ENCODE data around the gene MAB21L4.

MAB21L4 gene

GRCh38 chr2:240858871-240859270, 37.1 kb downstream of the MAB21L4 start:
- Histone ChIP-seq H3K79me2 (ENCODE audit: insufficient read depth, low read depth) (no peaks in the 10 kb centered on the region), H3K27me3 (ENCODE audit: insufficient read depth, low read depth) (peaks cover 37% of the 10 kb centered on the region), H3K27ac (no peak overlapping the region), H3K4me2 (no peak overlapping the region), H3K4me3 (IDR thresholded peaks at IDR 0.05; ENCODE audit: insufficient read depth, low read depth, low read length) (no peak overlapping the region), H3K36me3 (ENCODE audit: insufficient read depth) (no peaks in the 10 kb centered on the region), H4K20me1 (ENCODE audit: insufficient read depth) (no peaks in the 10 kb centered on the region), H2AFZ (ENCODE audit: low read depth) (no peak overlapping the region), H3K9ac (no peak overlapping the region), H3K4me1 (ENCODE audit: low read depth, poor library complexity, severe bottlenecking) (no peaks in the 10 kb centered on the region)
- TF ChIP-seq, protein P1, sequence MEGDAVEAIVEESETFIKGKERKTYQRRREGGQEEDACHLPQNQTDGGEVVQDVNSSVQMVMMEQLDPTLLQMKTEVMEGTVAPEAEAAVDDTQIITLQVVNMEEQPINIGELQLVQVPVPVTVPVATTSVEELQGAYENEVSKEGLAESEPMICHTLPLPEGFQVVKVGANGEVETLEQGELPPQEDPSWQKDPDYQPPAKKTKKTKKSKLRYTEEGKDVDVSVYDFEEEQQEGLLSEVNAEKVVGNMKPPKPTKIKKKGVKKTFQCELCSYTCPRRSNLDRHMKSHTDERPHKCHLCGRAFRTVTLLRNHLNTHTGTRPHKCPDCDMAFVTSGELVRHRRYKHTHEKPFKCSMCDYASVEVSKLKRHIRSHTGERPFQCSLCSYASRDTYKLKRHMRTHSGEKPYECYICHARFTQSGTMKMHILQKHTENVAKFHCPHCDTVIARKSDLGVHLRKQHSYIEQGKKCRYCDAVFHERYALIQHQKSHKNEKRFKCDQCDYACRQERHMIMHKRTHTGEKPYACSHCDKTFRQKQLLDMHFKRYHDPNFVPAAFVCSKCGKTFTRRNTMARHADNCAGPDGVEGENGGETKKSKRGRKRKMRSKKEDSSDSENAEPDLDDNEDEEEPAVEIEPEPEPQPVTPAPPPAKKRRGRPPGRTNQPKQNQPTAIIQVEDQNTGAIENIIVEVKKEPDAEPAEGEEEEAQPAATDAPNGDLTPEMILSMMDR (conservative IDR thresholded peaks at IDR 0.05; ENCODE audit: low read depth, low read length), result no peak

GRCh38 chr2:240858321-240858720, 37.6 kb downstream of the MAB21L4 start:
- no peaks in the 10 kb centered on the region for H3K4me1 ChIP-seq (ENCODE audit: low read depth, poor library complexity, severe bottlenecking)
- TF ChIP-seq, protein P1 (conservative IDR thresholded peaks at IDR 0.05; ENCODE audit: low read depth, low read length), result no peak
- H3K79me2 ChIP-seq (ENCODE audit: insufficient read depth, low read depth), result no peaks in the 10 kb centered on the region
- no peak overlapping the region for H2AFZ ChIP-seq (ENCODE audit: low read depth)
- no peaks in the 10 kb centered on the region for H4K20me1 ChIP-seq (ENCODE audit: insufficient read depth)
- H3K36me3 ChIP-seq (ENCODE audit: insufficient read depth), result no peaks in the 10 kb centered on the region
- peaks cover 32% of the 10 kb centered on the region for H3K27me3 ChIP-seq (ENCODE audit: insufficient read depth, low read depth)
- H3K4me3 ChIP-seq (IDR thresholded peaks at IDR 0.05; ENCODE audit: insufficient read depth, low read depth, low read length), result no peak overlapping the region
- H3K27ac ChIP-seq, result no peak overlapping the region
- no peak overlapping the region for H3K4me2 ChIP-seq
- no peak overlapping the region for H3K9ac ChIP-seq

GRCh38 chr2:240857039-240858008, 38.6 kb downstream of the MAB21L4 start:
- H3K27me3 ChIP-seq (ENCODE audit: insufficient read depth, low read depth), result peaks cover 30% of the 10 kb centered on the region

DNA sequence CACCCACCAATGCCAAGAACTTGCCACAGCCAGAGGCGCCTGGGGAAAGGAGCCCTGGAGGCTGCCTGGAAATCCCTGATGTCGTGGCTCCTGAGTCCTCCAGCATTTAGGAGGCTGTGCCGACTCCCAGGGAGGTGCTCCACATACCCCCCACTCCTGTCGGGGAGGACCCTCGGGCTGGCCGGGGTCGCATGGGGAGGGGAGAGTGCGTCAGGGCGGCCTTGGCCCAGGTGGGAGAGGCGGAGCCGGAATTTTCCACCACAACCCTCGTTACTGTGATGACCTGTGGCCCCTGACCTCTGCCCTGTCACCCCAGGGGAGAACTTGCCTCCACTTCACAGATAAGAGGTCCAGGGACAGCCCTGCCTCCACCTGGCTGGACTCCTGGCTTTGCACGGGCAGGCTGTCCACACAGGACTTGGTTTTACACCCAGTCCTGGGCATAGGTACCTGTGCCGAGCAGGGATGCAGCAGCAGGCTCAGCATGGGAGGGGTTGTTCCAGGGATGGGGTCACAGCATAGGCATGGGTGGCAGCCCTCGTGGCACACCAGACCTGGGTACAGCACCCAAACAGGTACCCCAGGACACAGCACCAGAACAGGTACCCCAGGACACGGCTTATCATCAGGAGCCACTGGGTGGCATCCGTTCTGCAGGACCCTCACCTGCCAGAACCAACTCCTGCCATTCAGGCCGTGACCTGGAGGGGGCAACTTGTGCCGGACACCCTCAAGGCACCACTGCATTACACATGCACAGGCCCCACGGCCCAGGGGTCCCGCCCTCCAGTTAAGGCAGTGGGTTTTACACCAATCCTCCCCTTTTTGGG, 39.6 kb downstream of the MAB21L4 start:
- Histone ChIP-seq H3K9ac (no peak overlapping the region), H3K27ac (no peak overlapping the region), H3K4me3 (IDR thresholded peaks at IDR 0.05; ENCODE audit: insufficient read depth, low read depth, low read length) (no peak overlapping the region), H3K27me3 (ENCODE audit: insufficient read depth, low read depth) (peaks cover 29% of the 10 kb centered on the region), H2AFZ (ENCODE audit: low read depth) (no peak overlapping the region), H3K79me2 (ENCODE audit: insufficient read depth, low read depth) (no peaks in the 10 kb centered on the region), H4K20me1 (ENCODE audit: insufficient read depth) (no peaks in the 10 kb centered on the region), H3K4me2 (no peak overlapping the region), H3K4me1 (ENCODE audit: low read depth, poor library complexity, severe bottlenecking) (no peaks in the 10 kb centered on the region), H3K36me3 (ENCODE audit: insufficient read depth) (no peaks in the 10 kb centered on the region)
- TF ChIP-seq, protein P1 (conservative IDR thresholded peaks at IDR 0.05; ENCODE audit: low read depth, low read length), result no peak

More at GRCh38 chr2:240857039-240858008, 38.6 kb downstream of the MAB21L4 start:
- Histone ChIP-seq H3K4me2 (no peak overlapping the region), H4K20me1 (ENCODE audit: insufficient read depth) (no peaks in the 10 kb centered on the region), H3K4me3 (IDR thresholded peaks at IDR 0.05; ENCODE audit: insufficient read depth, low read depth, low read length) (no peak overlapping the region), H3K27ac (no peak overlapping the region), H3K9ac (no peak overlapping the region), H3K79me2 (ENCODE audit: insufficient read depth, low read depth) (no peaks in the 10 kb centered on the region), H3K36me3 (ENCODE audit: insufficient read depth) (no peaks in the 10 kb centered on the region), H3K4me1 (ENCODE audit: low read depth, poor library complexity, severe bottlenecking) (no peaks in the 10 kb centered on the region), H2AFZ (ENCODE audit: low read depth) (no peak overlapping the region)
- TF ChIP-seq, protein P1 (conservative IDR thresholded peaks at IDR 0.05; ENCODE audit: low read depth, low read length), result no peak

Measured in KMS-11 (cell line).